ENCODE data around the gene ILF3.

DNA sequence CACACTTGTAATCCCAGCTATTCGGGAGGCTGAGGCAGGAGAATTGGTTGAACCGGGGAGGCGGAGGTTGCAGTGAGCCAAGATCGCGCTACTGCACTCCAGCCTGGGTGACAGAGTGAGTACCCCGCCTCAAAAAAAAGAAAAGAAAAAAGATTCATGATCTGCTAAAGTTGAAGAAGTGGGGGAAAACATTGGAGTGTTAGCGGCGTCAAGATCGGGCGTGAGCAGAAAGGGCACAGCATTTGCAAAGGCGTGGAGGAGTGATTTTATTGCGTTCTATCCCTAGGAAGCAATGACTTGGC, 62.9 kb downstream of the ILF3 start:
- TF ChIP-seq, protein P1, sequence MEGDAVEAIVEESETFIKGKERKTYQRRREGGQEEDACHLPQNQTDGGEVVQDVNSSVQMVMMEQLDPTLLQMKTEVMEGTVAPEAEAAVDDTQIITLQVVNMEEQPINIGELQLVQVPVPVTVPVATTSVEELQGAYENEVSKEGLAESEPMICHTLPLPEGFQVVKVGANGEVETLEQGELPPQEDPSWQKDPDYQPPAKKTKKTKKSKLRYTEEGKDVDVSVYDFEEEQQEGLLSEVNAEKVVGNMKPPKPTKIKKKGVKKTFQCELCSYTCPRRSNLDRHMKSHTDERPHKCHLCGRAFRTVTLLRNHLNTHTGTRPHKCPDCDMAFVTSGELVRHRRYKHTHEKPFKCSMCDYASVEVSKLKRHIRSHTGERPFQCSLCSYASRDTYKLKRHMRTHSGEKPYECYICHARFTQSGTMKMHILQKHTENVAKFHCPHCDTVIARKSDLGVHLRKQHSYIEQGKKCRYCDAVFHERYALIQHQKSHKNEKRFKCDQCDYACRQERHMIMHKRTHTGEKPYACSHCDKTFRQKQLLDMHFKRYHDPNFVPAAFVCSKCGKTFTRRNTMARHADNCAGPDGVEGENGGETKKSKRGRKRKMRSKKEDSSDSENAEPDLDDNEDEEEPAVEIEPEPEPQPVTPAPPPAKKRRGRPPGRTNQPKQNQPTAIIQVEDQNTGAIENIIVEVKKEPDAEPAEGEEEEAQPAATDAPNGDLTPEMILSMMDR (IDR thresholded peaks at IDR 0.05; ENCODE audit: low read depth, low read length, poor library complexity, severe bottlenecking): no peak
- no peak for TF ChIP-seq EZH2phosphoT487 (IDR thresholded peaks at IDR 0.05; ENCODE audit: borderline replicate concordance, low read length)
